Epithelial cell of proximal tubule (primary cell): ENCODE data around the gene ARID3C. TPM values are rescaled to one million over a fixed set of nuclear protein-coding genes. Genes with fewer than 3 reads are reported as not detected.

Experiments used
- DNase-seq: peaks from one replicate; pipeline ENCODE4 v3.0.0-alpha.2; 2011; ENCODE audit warnings: low read depth
- H3K4me3 ChIP-seq: 2 replicates; pipeline ENCODE4 v1.5.1; 2011; ENCODE audit warnings: low read depth, mild to moderate bottlenecking, low read length
- total RNA-seq: library from RNA; depleted of rRNA; stranded (reverse); fragments of >200 nt; gene quantifications from 2 replicates; pipeline ENCODE4 v1.2.3, GENCODE V29; 2015
- TF ChIP-seq, protein P1 (sequence below): conservative IDR thresholded peaks from 2 replicates; pipeline ENCODE4 v1.5.1; 2012; ENCODE audit warnings: low read depth, mild to moderate bottlenecking, low read length

The ARID3C gene
- total RNA-seq, 1 donor from 2014 or later, result not detected

DNA sequence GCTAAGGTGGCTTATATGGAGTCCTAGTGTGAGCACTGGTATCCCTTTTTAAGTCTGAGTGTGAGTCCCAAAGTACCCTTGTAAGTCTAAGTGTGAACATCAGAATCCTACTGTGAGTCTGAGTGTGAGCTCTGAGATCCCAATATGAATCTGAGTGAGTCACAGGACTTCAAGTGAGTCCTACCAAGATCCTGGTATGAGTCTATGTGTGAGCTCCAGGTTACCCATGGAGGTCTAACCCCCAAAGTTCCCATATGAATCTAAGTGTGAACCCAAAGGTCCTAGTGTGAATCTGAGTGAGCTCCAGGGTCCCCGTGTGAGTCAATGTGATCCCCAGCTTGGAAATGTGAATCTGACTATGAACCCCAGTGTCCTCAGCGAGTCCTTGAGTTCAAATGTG, 41.6 kb downstream of the ARID3C start:
- H3K4me3 ChIP-seq, result no peak overlapping the region
- no peak for DNase-seq
- TF ChIP-seq, protein P1, sequence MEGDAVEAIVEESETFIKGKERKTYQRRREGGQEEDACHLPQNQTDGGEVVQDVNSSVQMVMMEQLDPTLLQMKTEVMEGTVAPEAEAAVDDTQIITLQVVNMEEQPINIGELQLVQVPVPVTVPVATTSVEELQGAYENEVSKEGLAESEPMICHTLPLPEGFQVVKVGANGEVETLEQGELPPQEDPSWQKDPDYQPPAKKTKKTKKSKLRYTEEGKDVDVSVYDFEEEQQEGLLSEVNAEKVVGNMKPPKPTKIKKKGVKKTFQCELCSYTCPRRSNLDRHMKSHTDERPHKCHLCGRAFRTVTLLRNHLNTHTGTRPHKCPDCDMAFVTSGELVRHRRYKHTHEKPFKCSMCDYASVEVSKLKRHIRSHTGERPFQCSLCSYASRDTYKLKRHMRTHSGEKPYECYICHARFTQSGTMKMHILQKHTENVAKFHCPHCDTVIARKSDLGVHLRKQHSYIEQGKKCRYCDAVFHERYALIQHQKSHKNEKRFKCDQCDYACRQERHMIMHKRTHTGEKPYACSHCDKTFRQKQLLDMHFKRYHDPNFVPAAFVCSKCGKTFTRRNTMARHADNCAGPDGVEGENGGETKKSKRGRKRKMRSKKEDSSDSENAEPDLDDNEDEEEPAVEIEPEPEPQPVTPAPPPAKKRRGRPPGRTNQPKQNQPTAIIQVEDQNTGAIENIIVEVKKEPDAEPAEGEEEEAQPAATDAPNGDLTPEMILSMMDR, result no peak

DNA sequence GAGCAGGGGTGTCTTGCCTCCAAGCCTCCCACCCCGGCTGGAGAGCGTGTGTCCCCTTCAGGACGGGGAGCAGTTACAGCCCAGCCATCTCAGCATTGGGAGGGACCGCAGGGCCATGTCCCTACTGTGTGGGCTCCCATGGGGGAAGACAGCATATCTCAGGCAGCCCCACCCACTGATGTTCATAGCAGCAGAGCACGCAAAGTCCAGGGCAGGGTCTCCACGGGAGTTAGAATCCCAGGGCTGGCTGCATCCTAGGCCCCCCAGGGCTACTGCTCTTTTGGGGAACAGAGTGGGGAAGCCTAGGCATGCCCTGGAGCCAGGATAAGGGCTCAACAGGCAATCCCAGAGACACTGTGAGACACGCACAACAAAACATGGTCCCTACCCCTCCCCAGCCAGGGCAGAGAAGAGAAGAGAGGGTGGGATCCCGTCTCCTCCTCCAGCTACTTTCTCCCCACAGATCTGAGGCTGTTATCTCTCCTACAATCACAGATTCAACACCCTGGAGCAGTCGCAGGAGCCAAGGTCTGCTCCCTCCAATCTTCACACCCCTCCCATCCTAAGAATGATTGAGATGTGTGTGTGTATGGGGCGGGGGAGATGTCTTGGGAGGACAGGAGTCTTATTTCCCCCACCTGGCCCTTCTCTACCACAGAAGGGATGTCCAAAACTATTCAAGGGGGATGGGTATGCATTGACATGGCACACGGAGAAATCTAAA, 42.8 kb downstream of the ARID3C start:
- no peak overlapping the region for H3K4me3 ChIP-seq
- TF ChIP-seq, protein P1, result no peak
- DNase-seq, result no peak

DNA sequence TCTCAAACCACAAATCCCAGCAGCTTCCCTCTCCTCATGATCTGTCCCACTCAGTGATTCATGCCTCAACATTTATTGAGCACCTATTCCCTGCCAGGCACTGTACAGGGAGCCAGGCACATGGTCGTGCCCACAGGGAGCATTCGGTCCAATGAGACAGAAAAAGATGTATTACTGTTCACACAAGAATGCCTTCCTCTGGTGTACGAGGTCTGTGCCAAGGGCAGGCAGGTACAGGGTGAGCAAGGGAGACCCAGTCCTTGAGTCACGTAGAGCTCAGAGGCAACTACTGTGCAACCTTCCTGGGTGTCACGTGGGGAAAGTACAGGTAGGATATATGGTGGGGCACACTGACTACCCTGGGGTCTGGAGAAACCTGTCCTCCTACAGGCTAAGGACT, 43.9 kb downstream of the ARID3C start:
- DNase-seq, result no peak

DNA sequence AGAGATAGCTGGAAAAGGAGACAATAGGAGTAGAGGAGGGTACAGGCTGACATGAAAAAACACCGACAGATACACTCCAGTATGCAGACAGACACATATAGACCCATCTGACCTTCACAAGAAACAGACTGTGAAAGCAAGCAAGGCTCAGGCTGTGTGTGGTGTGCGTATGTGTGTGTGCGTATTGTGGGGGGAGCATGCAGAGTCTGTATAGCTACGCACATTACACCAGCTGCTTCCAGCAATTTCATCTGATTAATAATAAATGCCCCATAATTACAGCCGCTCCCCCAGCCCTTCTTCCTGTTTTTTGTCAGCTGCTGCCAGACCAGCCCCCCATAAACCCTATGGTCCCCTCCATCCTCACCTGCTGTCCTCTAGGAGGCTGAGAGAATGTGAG, 46.1 kb downstream of the ARID3C start:
- TF ChIP-seq, protein P1, result no peak
- DNase-seq, result no peak

More for the DNA sequence above, 43.9 kb downstream of the ARID3C start:
- TF ChIP-seq, protein P1, result no peak
- H3K4me3 ChIP-seq, result no peak overlapping the region

DNA sequence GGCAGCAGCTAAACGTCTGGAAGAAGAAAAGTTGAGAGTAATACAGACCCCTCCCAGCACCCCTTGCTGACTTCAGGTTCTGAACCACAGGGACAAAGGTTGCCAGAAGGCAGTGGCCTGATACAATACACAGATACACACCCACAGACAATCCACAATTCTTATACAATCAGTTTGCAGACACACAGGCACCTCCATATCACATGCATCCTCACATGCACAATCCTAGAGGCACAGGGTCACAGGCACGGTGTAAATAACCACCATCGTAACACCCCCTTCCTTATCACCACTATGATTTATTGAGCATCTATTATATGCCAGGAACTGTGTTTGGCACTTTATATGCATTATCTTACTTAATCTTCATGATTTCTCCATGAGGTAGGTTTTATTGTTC, 47.5 kb downstream of the ARID3C start:
- no peak for DNase-seq
- no peak overlapping the region for H3K4me3 ChIP-seq
- TF ChIP-seq, protein P1, result no peak

More for the DNA sequence above, 46.1 kb downstream of the ARID3C start:
- H3K4me3 ChIP-seq, result no peak overlapping the region

DNA sequence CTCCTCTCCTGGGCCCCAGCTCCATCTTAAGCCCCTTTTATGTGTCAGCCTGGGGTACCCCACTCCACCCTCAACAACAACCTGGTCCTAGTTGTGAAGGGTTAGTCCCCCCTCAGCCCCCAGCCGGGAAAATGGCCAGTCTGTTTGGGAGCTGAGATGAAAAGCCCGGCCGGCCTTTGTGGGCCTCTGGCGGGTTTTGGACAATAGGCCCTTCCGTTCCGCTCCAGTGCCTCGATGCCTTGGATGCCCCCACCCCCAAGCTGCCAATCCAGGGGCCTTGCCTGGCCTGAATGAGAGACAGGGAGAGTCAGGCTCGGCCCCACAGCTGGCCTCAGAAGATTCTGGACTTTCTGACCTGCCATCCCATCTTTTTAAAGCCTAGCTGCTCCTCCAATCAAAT, 48.5 kb downstream of the ARID3C start:
- no peak overlapping the region for H3K4me3 ChIP-seq
- TF ChIP-seq, protein P1, result no peak
- no peak for DNase-seq

DNA sequence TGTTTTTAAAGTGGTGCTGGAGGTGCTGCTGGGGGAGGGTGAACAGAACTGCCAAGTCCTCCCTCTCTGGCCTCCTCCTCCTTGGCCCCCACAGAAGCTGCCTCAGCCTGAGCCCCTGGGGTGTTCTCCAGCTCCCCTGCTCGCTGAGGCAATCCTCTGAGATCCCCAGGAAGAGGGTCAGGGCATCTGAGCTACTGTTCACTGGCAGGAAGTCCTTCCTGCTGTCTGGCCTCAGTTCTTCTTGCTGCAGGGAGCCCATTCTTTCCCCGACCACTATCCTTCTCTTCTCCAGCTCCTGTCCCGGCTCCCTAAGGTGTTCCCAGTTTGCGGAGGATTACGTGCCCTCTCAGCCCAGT, 49.1 kb downstream of the ARID3C start:
- H3K4me3 ChIP-seq, result no peak overlapping the region
- no peak for DNase-seq
- TF ChIP-seq, protein P1, result no peak
